Brain microvascular endothelial cell (primary cell): Measurements from ENCODE around the gene CYP2C8.

Experiments used
- DNase-seq: peaks from one replicate; pipeline ENCODE4 v3.0.0-alpha.2; 2020
- H3K27ac ChIP-seq: fragments of 250-450 bp; sonication (Bioruptor Pico); 2 replicates; pipeline ENCODE4 v1.5.1; 2020; ENCODE audit warnings: mild to moderate bottlenecking, moderate library complexity
- H3K27me3 ChIP-seq: fragments of 250-450 bp; sonication (Bioruptor Pico); replicated peaks from 2 replicates; pipeline ENCODE4 v1.5.1; 2020; ENCODE audit warnings: mild to moderate bottlenecking
- H3K36me3 ChIP-seq: fragments of 250-450 bp; sonication (Bioruptor Pico); replicated peaks from 2 replicates; pipeline ENCODE4 v1.5.1; 2020; ENCODE audit warnings: mild to moderate bottlenecking
- H3K4me3 ChIP-seq: 2 replicates; pipeline ENCODE4 v1.5.1; 2011; ENCODE audit warnings: low read depth, mild to moderate bottlenecking, control low read depth, low read length, moderate library complexity
- CTCF ChIP-seq: IDR thresholded peaks from 2 replicates; pipeline ENCODE4 v1.5.1; 2011; ENCODE audit warnings: low read depth, mild to moderate bottlenecking, moderate library complexity, low read length, control low read depth, inconsistent platforms; ENCODE audit errors: missing control alignments
- in situ Hi-C: cut with HindIII; loops from 2 replicates; pipeline ENCODE4 v1.10.0; 2017; ENCODE audit warnings: low sequenced_read_pairs, low pct_ligation_motif_present

The CYP2C8 gene

DNA sequence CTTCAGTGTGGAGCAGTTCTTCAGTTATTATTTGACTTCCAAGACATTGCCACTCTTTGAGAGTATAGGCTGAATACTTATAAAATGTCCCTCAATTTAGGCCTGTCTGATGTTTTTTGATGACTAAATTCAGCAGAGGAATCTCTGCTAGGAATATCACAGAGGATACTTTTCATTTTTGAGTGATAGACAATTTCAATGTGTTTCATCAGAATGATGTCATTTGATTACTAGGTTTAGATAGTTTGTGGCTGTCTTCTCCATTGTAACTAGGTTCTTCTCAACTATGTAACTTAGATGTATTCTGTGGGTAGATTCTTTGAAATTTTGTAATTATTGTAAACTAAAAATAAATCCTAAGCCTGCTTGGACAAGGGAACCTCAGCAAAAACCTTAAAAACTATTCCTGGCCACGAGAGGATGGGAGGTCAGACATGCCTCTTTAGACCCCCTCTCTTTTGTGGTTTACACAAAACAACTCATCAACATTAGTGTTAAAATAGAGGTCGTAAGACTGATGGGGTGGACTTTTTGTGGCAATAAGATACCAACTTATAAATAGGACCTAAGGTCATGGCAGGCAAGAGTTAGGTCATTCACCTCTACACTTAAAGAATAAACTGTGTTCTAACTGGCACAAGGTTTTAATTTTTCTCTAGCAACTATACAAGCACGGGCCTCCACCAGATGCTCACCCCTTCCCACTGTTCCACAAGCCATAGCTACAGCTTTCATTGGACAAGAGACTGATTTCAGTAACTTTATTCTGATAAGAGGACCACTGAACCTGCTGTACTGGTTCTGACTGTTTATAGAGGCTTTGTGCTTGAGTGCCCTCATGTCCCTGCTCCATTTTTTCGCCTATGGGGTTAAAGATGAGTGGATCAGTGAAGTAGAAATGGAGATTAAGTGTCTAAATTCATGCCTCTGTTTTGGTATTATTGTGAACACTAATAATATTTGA is 33.7 kb downstream of the CYP2C8 start:
- in situ Hi-C loops = no loop called here
- Histone ChIP-seq H3K27ac (no peak overlapping the region), H3K4me3 (no peak overlapping the region), H3K36me3 (no peaks in the 10 kb centered on the region), H3K27me3 (no peaks in the 10 kb centered on the region)
- no peak for DNase-seq
- TF ChIP-seq CTCF = no peak

DNA sequence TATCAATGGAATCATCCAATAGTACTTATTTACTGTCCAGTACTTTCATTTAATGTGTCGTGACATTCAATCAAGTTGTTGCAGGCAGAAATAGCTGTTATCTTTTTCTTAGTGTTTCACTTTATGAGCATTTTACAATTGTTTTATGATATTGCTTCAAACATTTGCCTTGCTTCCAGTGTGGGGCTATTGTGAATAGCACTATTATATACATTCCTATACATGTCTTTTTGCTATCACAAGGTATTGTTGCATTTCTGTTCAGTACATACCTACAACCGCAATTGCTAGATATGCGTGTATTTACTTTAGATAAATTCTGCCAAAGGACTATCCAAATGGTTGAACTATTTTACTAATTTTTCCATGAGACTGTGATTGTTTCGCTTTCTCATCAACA is 34.9 kb downstream of the CYP2C8 start:
- no peaks in the 10 kb centered on the region for H3K36me3 ChIP-seq
- DNase-seq = no peak
- no peak overlapping the region for H3K27ac ChIP-seq
- no peaks in the 10 kb centered on the region for H3K27me3 ChIP-seq
- H3K4me3 ChIP-seq = no peak overlapping the region
- no peak for TF ChIP-seq CTCF
- in situ Hi-C loops = no loop called here

DNA sequence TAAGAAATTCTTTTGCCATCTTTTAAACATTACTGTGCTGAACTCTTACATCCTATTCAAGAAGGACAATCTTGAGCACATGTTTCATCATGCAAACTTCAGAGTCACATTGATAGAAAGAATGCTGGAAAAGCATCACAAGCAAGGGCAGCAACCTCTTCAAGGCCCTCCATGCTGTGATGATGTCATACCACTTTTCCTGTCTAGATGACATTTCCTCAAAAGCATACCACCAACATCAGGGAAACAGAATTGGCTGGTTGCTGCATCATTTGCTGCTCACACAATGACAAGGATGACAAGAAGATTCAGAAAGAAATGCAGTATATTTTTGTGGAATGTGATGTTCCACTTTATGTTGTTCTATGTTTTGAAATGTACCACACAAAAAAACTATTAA is 37.6 kb downstream of the CYP2C8 start:
- in situ Hi-C loops = no loop called here
- no peak for DNase-seq
- Histone ChIP-seq H3K27ac (no peak overlapping the region), H3K4me3 (no peak overlapping the region), H3K36me3 (no peaks in the 10 kb centered on the region), H3K27me3 (no peaks in the 10 kb centered on the region)
- TF ChIP-seq CTCF = no peak

- in situ Hi-C loops = no loop called here
- no peaks in the 10 kb centered on the region for H3K36me3 ChIP-seq
- no peak for TF ChIP-seq CTCF
- no peaks in the 10 kb centered on the region for H3K27me3 ChIP-seq
- no peak overlapping the region for H3K27ac ChIP-seq
- no peak for DNase-seq
- H3K4me3 ChIP-seq = no peak overlapping the region
These were observed 42.8 kb downstream of the CYP2C8 start for GRCh38 chr10:95026461-95026860.

DNA sequence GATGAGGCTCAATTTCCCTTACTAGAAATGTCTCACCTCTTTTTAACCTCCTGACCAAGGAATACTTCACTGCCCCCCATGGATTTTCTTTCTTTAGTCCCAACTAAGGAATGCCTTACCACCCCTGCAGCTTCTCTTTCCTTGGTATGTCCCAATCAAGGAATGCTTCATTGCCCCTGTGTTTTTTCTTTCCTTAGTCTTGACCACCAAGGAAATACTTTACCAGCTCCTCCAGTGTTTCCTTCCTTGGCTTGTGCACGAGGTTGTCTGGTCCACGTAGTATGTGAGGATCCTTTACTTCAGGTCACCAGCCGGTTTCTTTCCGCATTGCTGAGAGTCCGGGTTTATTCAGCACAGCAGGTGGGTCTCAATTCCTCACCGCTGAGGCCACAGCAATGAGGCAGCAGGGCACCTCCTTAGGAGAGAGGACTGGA is 71.5 kb downstream of the CYP2C8 start:
- Histone ChIP-seq H3K27ac (no peak overlapping the region), H3K4me3 (no peak overlapping the region), H3K27me3 (no peaks in the 10 kb centered on the region), H3K36me3 (no peaks in the 10 kb centered on the region)
- in situ Hi-C loops = no loop called here
- DNase-seq = no peak
- TF ChIP-seq CTCF = no peak
